Lower lobe of right lung (tissue), 2 donors: ENCODE data around the gene CASP8. TPM values are rescaled to one million over a fixed set of nuclear protein-coding genes. Genes with fewer than 3 reads are reported as not detected.
A peak's percentile ranks its signal among the peaks of the same experiment; 100 is the strongest.

Source experiments
- ATAC-seq, 2 donors: fragments of 200-7000 bp; cut with Tn5 transposase; one replicate each; pipeline ENCODE4 v1.9.1; 2020 to 2022; ENCODE audit warnings: mild to moderate bottlenecking in 2 of 2, moderate library complexity in 2 of 2
- DNase-seq: peaks from one replicate; pipeline ENCODE4 v3.0.0-alpha.2; 2020
- H3K27ac ChIP-seq: fragments of 200-600 bp; one replicate; pipeline ENCODE4 v1.8.0; 2022
- H3K27me3 ChIP-seq: fragments of 200-600 bp; one replicate; pipeline ENCODE4 v1.8.0; 2022; ENCODE audit warnings: low read depth
- H3K36me3 ChIP-seq: fragments of 200-600 bp; one replicate; pipeline ENCODE4 v1.8.0; 2022; ENCODE audit warnings: mild to moderate bottlenecking
- H3K4me1 ChIP-seq: fragments of 200-600 bp; one replicate; pipeline ENCODE4 v1.8.0; 2022
- H3K4me3 ChIP-seq: fragments of 200-600 bp; one replicate; pipeline ENCODE4 v1.8.0; 2022; ENCODE audit warnings: mild to moderate bottlenecking
- H3K9me3 ChIP-seq: fragments of 200-600 bp; one replicate; pipeline ENCODE4 v1.8.0; 2022
- CTCF ChIP-seq: fragments of 200-600 bp; IDR thresholded peaks from one replicate; pipeline ENCODE4 v1.8.0; 2022; ENCODE audit warnings: antibody characterized with exemption, mild to moderate bottlenecking
- intact Hi-C: fragments of 100-400 bp; cut with DNase I; formaldehyde crosslinking; loops from one replicate; pipeline ENCODE4 v1.11.0; 2022
- total RNA-seq: library from RNA; stranded (reverse); fragmentation: NEBNext Ultra II Directional; extraction: Animal tissue kit (Norgen Biotek cat#: 25700); gene quantifications from one replicate; pipeline ENCODE4 v1.2.1, GENCODE V29; 2021
- donor health status: DM: no; HTN: yes; CAD: no; lungs with severe emphysema.

Gene CASP8
- total RNA-seq, 1 donor from 2014 or later, result 44.2 TPM

- Histone ChIP-seq H3K4me3 (no peak overlapping the region), H3K27me3 (no peaks in the 10 kb centered on the region), H3K4me1 (peaks cover 60% of the 10 kb centered on the region), H3K9me3 (no peaks in the 10 kb centered on the region), H3K36me3 (no peaks in the 10 kb centered on the region), H3K27ac (peak overlapping the region; percentile 84)
- DNase-seq (no peak), ATAC-seq (no peak)
- intact Hi-C loops, result no loop called here
- TF ChIP-seq CTCF, result peak; percentile 16
Observed at GRCh38 chr2:201232467-201232815, 27.9 kb upstream of the CASP8 start.

DNA sequence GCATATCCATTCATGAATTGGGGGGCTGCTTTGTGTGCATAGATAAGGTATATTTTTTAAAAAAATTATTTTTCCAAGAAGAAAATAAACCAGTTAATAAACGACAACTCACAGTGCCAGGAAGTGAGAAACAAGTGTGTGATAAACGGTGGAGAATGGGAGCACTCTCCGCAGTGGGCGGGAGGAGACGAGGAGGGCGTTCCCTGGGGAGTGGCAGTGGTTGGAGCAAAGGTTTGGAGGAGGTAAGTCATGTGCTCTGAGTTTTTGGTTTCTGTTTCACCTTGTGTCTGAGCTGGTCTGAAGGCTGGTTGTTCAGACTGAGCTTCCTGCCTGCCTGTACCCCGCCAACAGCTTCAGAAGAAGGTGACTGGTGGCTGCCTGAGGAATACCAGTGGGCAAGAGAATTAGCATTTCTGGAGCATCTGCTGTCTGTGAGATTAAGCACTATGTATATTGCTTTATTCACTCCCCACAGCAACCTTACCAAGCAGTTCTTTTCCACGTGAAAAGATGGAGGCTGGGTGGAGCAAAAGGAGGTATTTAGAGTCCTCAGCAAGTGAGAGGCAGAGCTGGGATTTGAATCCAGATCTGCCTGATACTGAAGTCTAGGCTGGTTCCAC lies 27.0 kb upstream of the CASP8 start:
- Histone ChIP-seq H3K4me3 (peak overlapping the region; percentile 61), H3K27me3 (no peaks in the 10 kb centered on the region), H3K9me3 (no peaks in the 10 kb centered on the region), H3K27ac (peak overlapping the region; percentile 84), H3K4me1 (peaks cover 68% of the 10 kb centered on the region), H3K36me3 (no peaks in the 10 kb centered on the region)
- peak; percentile 95 to 96 for ATAC-seq
- intact Hi-C loops, result no loop called here
- TF ChIP-seq CTCF, result no peak
- peak; percentile 89 for DNase-seq

DNA sequence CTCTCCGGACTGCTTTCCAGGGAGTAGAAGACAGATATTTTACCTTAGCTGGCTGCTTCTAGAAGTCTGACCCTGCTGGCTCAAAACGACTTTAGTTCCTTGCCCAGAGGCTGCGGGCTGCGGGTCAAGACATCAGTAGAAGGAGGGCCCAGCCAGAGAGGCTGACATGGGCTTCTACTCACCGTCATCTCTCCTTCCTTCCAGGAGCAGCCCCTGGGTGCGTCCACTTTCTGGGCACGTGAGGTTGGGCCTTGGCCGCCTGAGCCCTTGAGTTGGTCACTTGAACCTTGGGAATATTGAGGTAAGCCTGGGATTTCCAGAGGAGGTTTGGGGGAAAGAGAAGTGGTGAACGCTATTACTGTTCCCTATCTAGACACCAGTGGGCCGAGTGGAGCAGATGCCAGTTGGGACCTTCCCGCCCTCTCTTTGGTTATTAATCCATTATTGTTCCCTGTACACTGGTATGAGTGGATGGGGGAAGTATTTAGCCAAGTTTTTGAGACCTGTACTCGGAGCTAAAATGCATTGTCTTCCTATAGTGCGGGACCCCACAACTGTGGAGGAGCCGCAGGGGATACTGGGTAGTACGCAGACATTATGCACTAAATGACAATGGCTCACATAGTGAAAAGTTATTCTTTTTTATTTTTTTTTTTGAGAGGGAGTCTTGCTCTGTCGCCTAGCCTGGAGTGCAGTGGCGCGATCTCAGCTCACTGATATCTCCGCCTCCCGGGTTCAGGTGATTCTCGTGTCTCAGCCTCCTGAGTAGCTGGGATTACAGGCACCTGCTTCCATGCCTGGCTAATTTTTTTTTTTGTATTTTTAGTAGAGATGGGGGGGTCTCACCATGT lies 26.3 kb upstream of the CASP8 start:
- no peaks in the 10 kb centered on the region for H3K36me3 ChIP-seq
- peak; percentile 53 for DNase-seq
- no peak for TF ChIP-seq CTCF
- ATAC-seq, result no peak
- H3K27me3 ChIP-seq, result no peaks in the 10 kb centered on the region
- H3K4me1 ChIP-seq, result peaks cover 69% of the 10 kb centered on the region
- intact Hi-C loops, result no loop called here
- peak overlapping the region; percentile 61 for H3K4me3 ChIP-seq
- H3K27ac ChIP-seq, result peak overlapping the region; percentile 84
- no peaks in the 10 kb centered on the region for H3K9me3 ChIP-seq

DNA sequence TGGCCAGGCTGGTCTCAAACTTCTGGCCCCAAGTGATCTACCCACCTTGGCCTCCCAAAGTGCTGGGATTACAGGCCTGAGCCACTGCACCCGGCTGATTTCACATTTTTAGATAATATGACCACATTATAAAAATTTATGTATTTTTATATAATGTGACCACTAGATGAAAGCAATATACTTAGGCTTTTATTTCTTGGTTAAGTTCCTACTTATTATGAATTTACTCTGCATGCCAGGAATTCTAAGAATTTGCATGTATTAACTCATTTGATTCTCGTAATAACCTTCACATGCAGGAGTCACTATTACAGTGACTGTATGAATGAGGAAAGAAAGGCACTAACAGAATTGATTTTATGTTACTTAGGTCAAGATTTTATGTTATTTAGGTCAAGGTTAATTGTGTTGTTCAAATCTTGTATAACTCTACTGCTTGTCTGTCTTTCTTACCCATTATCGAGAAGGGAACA lies 25.6 kb upstream of the CASP8 start:
- no peak overlapping the region for H3K27ac ChIP-seq
- intact Hi-C loops, result no loop called here
- H3K27me3 ChIP-seq, result no peaks in the 10 kb centered on the region
- TF ChIP-seq CTCF, result no peak
- peaks cover 74% of the 10 kb centered on the region for H3K4me1 ChIP-seq
- no peak for ATAC-seq
- DNase-seq, result no peak
- no peaks in the 10 kb centered on the region for H3K9me3 ChIP-seq
- peak overlapping the region; percentile 61 for H3K4me3 ChIP-seq
- H3K36me3 ChIP-seq, result no peaks in the 10 kb centered on the region

- Histone ChIP-seq H3K27ac (peak overlapping the region; percentile 47), H3K4me3 (peak overlapping the region; percentile 37), H3K4me1 (peaks cover 83% of the 10 kb centered on the region), H3K9me3 (no peaks in the 10 kb centered on the region), H3K27me3 (no peaks in the 10 kb centered on the region), H3K36me3 (no peaks in the 10 kb centered on the region)
- DNase-seq (peak; percentile 75), ATAC-seq (peak; percentile 7 to 16)
- intact Hi-C loops, result no loop called here
- TF ChIP-seq CTCF, result peak; percentile 71
Observed at GRCh38 chr2:201235860-201236811, 24.2 kb upstream of the CASP8 start.
